Astrocyte (in vitro differentiated cells and primary cell): ENCODE measurements around the gene ATP8A1.

Experiments used
- EZH2 ChIP-seq: IDR thresholded peaks from 2 replicates; pipeline ENCODE4 v1.6.1; 2012; ENCODE audit warnings: mild to moderate bottlenecking, low read length, inconsistent platforms; ENCODE audit not compliant: insufficient read depth
- TF ChIP-seq, protein P1 (sequence below): IDR thresholded peaks from 2 replicates; pipeline ENCODE4 v1.5.1; 2011; ENCODE audit warnings: low read depth, mild to moderate bottlenecking, inconsistent platforms, low read length, moderate library complexity; ENCODE audit not compliant: insufficient read depth

DNA sequence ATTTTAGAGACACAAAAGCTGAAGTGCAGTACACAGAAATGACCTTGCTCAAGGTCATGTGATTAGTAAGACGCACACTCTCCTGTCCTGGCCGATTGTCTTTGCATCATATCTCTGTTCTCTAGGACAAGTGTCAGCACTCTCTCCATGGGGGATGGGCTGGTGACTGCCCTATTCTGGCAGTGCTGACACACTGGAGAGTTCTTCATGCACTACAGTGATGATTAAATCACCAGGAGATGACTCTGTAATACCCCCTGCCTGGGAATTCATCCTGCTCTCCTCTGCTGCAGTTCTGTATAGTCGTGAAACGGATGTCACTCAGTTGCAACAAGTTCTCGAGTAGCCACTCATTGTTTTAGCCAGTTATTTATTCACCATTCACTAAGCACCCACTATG is 264.9 kb downstream of the ATP8A1 start:
- TF ChIP-seq, protein P1, sequence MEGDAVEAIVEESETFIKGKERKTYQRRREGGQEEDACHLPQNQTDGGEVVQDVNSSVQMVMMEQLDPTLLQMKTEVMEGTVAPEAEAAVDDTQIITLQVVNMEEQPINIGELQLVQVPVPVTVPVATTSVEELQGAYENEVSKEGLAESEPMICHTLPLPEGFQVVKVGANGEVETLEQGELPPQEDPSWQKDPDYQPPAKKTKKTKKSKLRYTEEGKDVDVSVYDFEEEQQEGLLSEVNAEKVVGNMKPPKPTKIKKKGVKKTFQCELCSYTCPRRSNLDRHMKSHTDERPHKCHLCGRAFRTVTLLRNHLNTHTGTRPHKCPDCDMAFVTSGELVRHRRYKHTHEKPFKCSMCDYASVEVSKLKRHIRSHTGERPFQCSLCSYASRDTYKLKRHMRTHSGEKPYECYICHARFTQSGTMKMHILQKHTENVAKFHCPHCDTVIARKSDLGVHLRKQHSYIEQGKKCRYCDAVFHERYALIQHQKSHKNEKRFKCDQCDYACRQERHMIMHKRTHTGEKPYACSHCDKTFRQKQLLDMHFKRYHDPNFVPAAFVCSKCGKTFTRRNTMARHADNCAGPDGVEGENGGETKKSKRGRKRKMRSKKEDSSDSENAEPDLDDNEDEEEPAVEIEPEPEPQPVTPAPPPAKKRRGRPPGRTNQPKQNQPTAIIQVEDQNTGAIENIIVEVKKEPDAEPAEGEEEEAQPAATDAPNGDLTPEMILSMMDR: no peak
- TF ChIP-seq EZH2: no peak
